HEK293 (cell line): Measurements from ENCODE around the gene OR5A2.

ENCODE experiments used
- CTCF ChIP-seq: fragments of 450-650 bp; formaldehyde crosslinking; IDR thresholded peaks from 2 replicates; pipeline ENCODE4 v1.5.1; 2016; ENCODE audit warnings: missing biosample characterization, missing genetic modification characterization
- MYNN ChIP-seq: fragments of 450-650 bp; formaldehyde crosslinking; IDR thresholded peaks from 2 replicates; pipeline ENCODE4 v1.5.1; 2016; ENCODE audit warnings: missing biosample characterization, missing genetic modification characterization, borderline replicate concordance
- PRDM10 ChIP-seq: fragments of 450-650 bp; formaldehyde crosslinking; IDR thresholded peaks from 2 replicates; pipeline ENCODE4 v1.5.1; 2016; ENCODE audit warnings: missing biosample characterization, missing genetic modification characterization
- PRDM2 ChIP-seq: fragments of 450-650 bp; formaldehyde crosslinking; IDR thresholded peaks from 2 replicates; pipeline ENCODE4 v1.5.1; 2016; ENCODE audit warnings: missing biosample characterization, missing genetic modification characterization, borderline replicate concordance
- REST ChIP-seq: fragments of 450-650 bp; formaldehyde crosslinking; IDR thresholded peaks from 2 replicates; pipeline ENCODE4 v1.5.1; 2016; ENCODE audit warnings: missing biosample characterization, missing genetic modification characterization
- TCF7L2 ChIP-seq: IDR thresholded peaks from 2 replicates; pipeline ENCODE4 v1.6.1; 2011; ENCODE audit warnings: low read depth, mild to moderate bottlenecking, inconsistent platforms, low read length, moderate library complexity, borderline replicate concordance
- ZBTB8A ChIP-seq: fragments of 450-650 bp; formaldehyde crosslinking; IDR thresholded peaks from 2 replicates; pipeline ENCODE4 v1.5.1; 2016; ENCODE audit warnings: missing biosample characterization, missing genetic modification characterization
- ZNF174 ChIP-seq: fragments of 450-650 bp; formaldehyde crosslinking; IDR thresholded peaks from 2 replicates; pipeline ENCODE4 v1.5.0; 2017; ENCODE audit warnings: missing biosample characterization, mild to moderate bottlenecking, missing genetic modification characterization
- ZNF350 ChIP-seq: fragments of 450-650 bp; formaldehyde crosslinking; IDR thresholded peaks from 2 replicates; pipeline ENCODE4 v1.5.0; 2017; ENCODE audit warnings: missing biosample characterization, mild to moderate bottlenecking, missing genetic modification characterization
- ZNF433 ChIP-seq: fragments of 450-650 bp; formaldehyde crosslinking; IDR thresholded peaks from 2 replicates; pipeline ENCODE4 v1.5.1; 2016; ENCODE audit warnings: missing biosample characterization, missing genetic modification characterization, low read depth
- ZSCAN18 ChIP-seq: fragments of 450-650 bp; formaldehyde crosslinking; IDR thresholded peaks from 2 replicates; pipeline ENCODE4 v1.5.1; 2016; ENCODE audit warnings: missing biosample characterization, missing genetic modification characterization

GRCh38 chr11:59436169-59436568 lies 10.0 kb upstream of the OR5A2 start, which contains the start of gene OR5A1:
- TF ChIP-seq REST (tag by site-specific recombination) (no peak), ZNF350 (tag by site-specific recombination) (no peak), TCF7L2 (no peak), ZNF433 (tag by site-specific recombination) (no peak), ZNF174 (tag by site-specific recombination) (no peak), PRDM10 (tag by site-specific recombination) (no peak), CTCF (tag by site-specific recombination) (no peak), ZBTB8A (tag by site-specific recombination) (no peak), MYNN (tag by site-specific recombination) (no peak), ZSCAN18 (tag by site-specific recombination) (no peak), PRDM2 (tag by site-specific recombination) (no peak)
